Chondrocyte (in vitro differentiated cells): ENCODE measurements around the gene UBASH3B. TPM values are rescaled to one million over a fixed set of nuclear protein-coding genes. Genes with fewer than 3 reads are reported as not detected.
"Not testable (repeated sequence)": the region's sequence is repeated elsewhere in the genome, so short reads cannot be mapped to it uniquely, and the experiment has no call there.

Source experiments
- DNase-seq: peaks from one replicate; pipeline ENCODE4 v3.0.0; 2021; ENCODE audit warnings: mixed read lengths, low spot score
- H3K27ac Mint-ChIP-seq: one replicate; pipeline ENCODE4 v1.8.0; 2021; ENCODE audit warnings: mild to moderate bottlenecking, moderate library complexity, mixed read lengths; ENCODE audit not compliant: unreplicated experiment
- H3K27me3 Mint-ChIP-seq: 2 replicates; pipeline ENCODE4 v1.8.0; 2021; ENCODE audit warnings: low read depth, mixed read lengths
- H3K36me3 Mint-ChIP-seq: 2 replicates; pipeline ENCODE4 v1.8.0; 2021; ENCODE audit warnings: low read depth, mixed read lengths
- H3K4me1 Mint-ChIP-seq: 2 replicates; pipeline ENCODE4 v1.8.0; 2021; ENCODE audit warnings: low read depth, mild to moderate bottlenecking, mixed read lengths
- H3K4me3 Mint-ChIP-seq: one replicate; pipeline ENCODE4 v1.8.0; 2021; ENCODE audit warnings: mild to moderate bottlenecking, moderate library complexity, mixed read lengths; ENCODE audit not compliant: unreplicated experiment
- H3K9me3 Mint-ChIP-seq: 2 replicates; pipeline ENCODE4 v1.8.0; 2021; ENCODE audit warnings: low read depth, mixed read lengths
- CTCF ChIP-seq: fragments of 200-600 bp; sonication (generic); IDR thresholded peaks from 2 replicates; pipeline ENCODE4 v1.5.0; 2021; ENCODE audit warnings: antibody characterized with exemption, mild to moderate bottlenecking, moderate library complexity
- total RNA-seq: library from RNA; stranded (reverse); gene quantifications from 3 replicates; pipeline ENCODE4 v1.2.1, GENCODE V29; 2021

The UBASH3B gene
- total RNA-seq, 1 donor from 2014 or later: 14.4 TPM

GRCh38 chr11:122861631-122862030, 206.1 kb downstream of the UBASH3B start:
- peaks cover 3% of the 10 kb centered on the region for H3K4me1 Mint-ChIP-seq
- no peak overlapping the region for H3K27ac Mint-ChIP-seq
- DNase-seq: no peak
- H3K9me3 Mint-ChIP-seq: no peaks in the 10 kb centered on the region
- H3K4me3 Mint-ChIP-seq: no peak overlapping the region
- TF ChIP-seq CTCF: no peak
- H3K27me3 Mint-ChIP-seq: peaks cover 12% of the 10 kb centered on the region
- no peaks in the 10 kb centered on the region for H3K36me3 Mint-ChIP-seq

GRCh38 chr11:122862091-122862490, 206.6 kb downstream of the UBASH3B start:
- TF ChIP-seq CTCF: no peak
- Mint-ChIP-seq H3K9me3 (no peaks in the 10 kb centered on the region), H3K4me3 (no peak overlapping the region), H3K27ac (no peak overlapping the region), H3K36me3 (no peaks in the 10 kb centered on the region), H3K4me1 (no peaks in the 10 kb centered on the region), H3K27me3 (peaks cover 12% of the 10 kb centered on the region)
- no peak for DNase-seq

- not testable (repeated sequence) for H3K9me3 Mint-ChIP-seq, H3K27ac Mint-ChIP-seq, H3K36me3 Mint-ChIP-seq, DNase-seq, H3K4me1 Mint-ChIP-seq, H3K4me3 Mint-ChIP-seq
- H3K27me3 Mint-ChIP-seq: peaks cover 12% of the 10 kb centered on the region
Observed at GRCh38 chr11:122863154-122863553, 207.6 kb downstream of the UBASH3B start.

GRCh38 chr11:122863704-122864326, 208.3 kb downstream of the UBASH3B start:
- no peaks in the 10 kb centered on the region for H3K4me1 Mint-ChIP-seq
- H3K9me3 Mint-ChIP-seq: no peaks in the 10 kb centered on the region
- H3K36me3 Mint-ChIP-seq: no peaks in the 10 kb centered on the region
- H3K27ac Mint-ChIP-seq: no peak overlapping the region
- DNase-seq: no peak
- peaks cover 12% of the 10 kb centered on the region for H3K27me3 Mint-ChIP-seq
- no peak overlapping the region for H3K4me3 Mint-ChIP-seq
- TF ChIP-seq CTCF: peak; percentile 98

Other genes starting within 250 kb of the UBASH3B start
- not detected in 3 replicates for gene CRTAM, start 182.8 kb downstream of the UBASH3B start, total RNA-seq
- 7.4 to 7.8 TPM (median 7.7 TPM) in 3 replicates for gene JHY, start 227.0 kb downstream of the UBASH3B start, total RNA-seq